K562 (cell line): Measurements from ENCODE around the gene RETREG1. TPM values are rescaled to one million over a fixed set of nuclear protein-coding genes. Genes with fewer than 3 reads are reported as not detected.

Experiments
- ATAC-seq: fragments of 200-7000 bp; cut with Tn5 transposase; 3 replicates; pipeline ENCODE4 v1.9.1; 2020; ENCODE audit warnings: moderate library complexity
- BruUV-seq: library from RNA; stranded (reverse); fragments of 400-500 nt; replicated peaks from 2 replicates; lab custom pipeline; 2021; lab: Mats Ljungman, UMichigan
- CTCF ChIA-PET: fragments of 300-600 bp; formaldehyde crosslinking; extraction: SDS; loops from one replicate; lab custom pipeline; 2021; ENCODE audit warnings: low intra/inter-chr PET ratio; lab: Yijun Ruan, JAX
- POLR2A ChIA-PET: fragments of 300-600, 350-650 bp; sonication (Branson Sonifier 250); formaldehyde crosslinking; extraction: SDS; loops from one replicate; lab custom pipeline; 2021; ENCODE audit warnings: antibody characterized with exemption, inconsistent platforms; lab: Yijun Ruan, JAX
- DNase-seq, 4 experiments: peaks; one replicate each; pipeline versions ENCODE4 v3.0.0 to v3.0.0-alpha.2; 2011 to 2018; ENCODE audit warnings: low spot score in 3 of 4, mixed read lengths in 3 of 4; ENCODE audit errors: extremely low read depth in 1 of 4
- FAIRE-seq: peaks from 2 replicates; lab custom pipeline; 2011; peaks lifted over from hg19 to GRCh38; lab: Jason Lieb, UNC
- H2AFZ ChIP-seq: 2 replicates; pipeline ENCODE4 v1.6.0; 2011; ENCODE audit warnings: low read depth, low read length, control low read depth, inconsistent platforms
- H3K27ac ChIP-seq: fragments of 200-600 bp; 3 replicates; pipeline ENCODE4 v1.8.0; 2011; ENCODE audit warnings: low read depth, mild to moderate bottlenecking, control low read depth, inconsistent platforms, low read length, moderate library complexity, mixed read lengths; ENCODE audit errors: extremely low read depth
- H3K27me3 ChIP-seq, 2 experiments: fragments of 300-600 bp in 1 of 2; 2 replicates in 1 of 2; 3 replicates in 1 of 2; pipeline versions ENCODE4 v1.6.0 to v1.8.0; 2011; ENCODE audit warnings: inconsistent platforms in 2 of 2, low read length in 2 of 2, mild to moderate bottlenecking in 1 of 2, mixed read lengths in 1 of 2, moderate library complexity in 1 of 2; ENCODE audit not compliant: control insufficient read depth in 2 of 2, insufficient read depth in 2 of 2
- H3K36me3 ChIP-seq: fragments of 300-600 bp; 3 replicates; pipeline ENCODE4 v1.8.0; 2011; ENCODE audit warnings: mild to moderate bottlenecking, low read length, inconsistent platforms; ENCODE audit not compliant: control insufficient read depth, insufficient read depth
- H3K4me1 ChIP-seq, 2 experiments: fragments of 200-600 bp in 1 of 2; replicated peaks in 1 of 2; 2 replicates in 1 of 2; 3 replicates in 1 of 2; pipeline versions ENCODE4 v1.5.1 to v1.8.0; 2011; ENCODE audit warnings: inconsistent platforms in 2 of 2, low read length in 2 of 2, mild to moderate bottlenecking in 1 of 2, mixed read lengths in 1 of 2, moderate library complexity in 1 of 2; ENCODE audit not compliant: control insufficient read depth in 2 of 2, insufficient read depth in 2 of 2
- H3K4me2 ChIP-seq: 2 replicates; pipeline ENCODE4 v1.6.1; 2011; ENCODE audit warnings: low read length, control low read depth, inconsistent platforms, mixed read lengths; ENCODE audit not compliant: insufficient read depth
- H3K4me3 ChIP-seq: fragments of 200-600 bp; sonication (generic), shearing (Covaris generic); 2 replicates; pipeline ENCODE4 v1.5.1; 2016; ENCODE audit warnings: control low read depth, inconsistent platforms
- H3K79me2 ChIP-seq: fragments of 200-600 bp; 3 replicates; pipeline ENCODE4 v1.8.0; 2011; ENCODE audit warnings: low read length, inconsistent platforms; ENCODE audit not compliant: control insufficient read depth, insufficient read depth
- H3K9ac ChIP-seq, 2 experiments: 2 replicates each; pipeline versions ENCODE4 v1.6.0 to v1.6.1; 2011; ENCODE audit warnings: low read depth in 2 of 2, low read length in 2 of 2, control low read depth in 1 of 2, inconsistent platforms in 1 of 2, mild to moderate bottlenecking in 1 of 2, mixed read lengths in 1 of 2; ENCODE audit not compliant: insufficient read depth in 1 of 2
- H3K9me1 ChIP-seq: one replicate; pipeline ENCODE4 v1.6.0; 2011; ENCODE audit warnings: inconsistent platforms, mild to moderate bottlenecking, low read length, moderate library complexity; ENCODE audit not compliant: control insufficient read depth, insufficient read depth
- H3K9me3 ChIP-seq: replicated peaks from 2 replicates; pipeline ENCODE4 v1.5.1; 2011; ENCODE audit warnings: low read depth, low read length, inconsistent platforms; ENCODE audit not compliant: control insufficient read depth, insufficient read depth
- H4K20me1 ChIP-seq: replicated peaks from 2 replicates; pipeline ENCODE4 v1.6.1; 2011; ENCODE audit warnings: low read length, inconsistent platforms, mixed read lengths; ENCODE audit not compliant: control insufficient read depth, insufficient read depth
- ASH1L ChIP-seq: fragments of 450-650 bp; IDR thresholded peaks from 2 replicates; pipeline ENCODE4 v1.6.1; 2018; ENCODE audit warnings: borderline replicate concordance, mild to moderate bottlenecking, low read depth; ENCODE audit not compliant: partially characterized antibody
- ATF4 ChIP-seq: fragments of 450-650 bp; formaldehyde crosslinking; IDR thresholded peaks from 2 replicates; pipeline ENCODE4 v1.4.0; 2022; ENCODE audit warnings: mild to moderate bottlenecking, moderate library complexity
- ELF2 ChIP-seq: fragments of 250-450 bp; sonication (Bioruptor Pico); IDR thresholded peaks from 2 replicates; pipeline ENCODE4 v1.5.0; 2021; ENCODE audit warnings: mild to moderate bottlenecking
- KAT2B ChIP-seq: IDR thresholded peaks from one replicate; pipeline ENCODE4 v1.6.1; 2012; ENCODE audit warnings: low read depth, mild to moderate bottlenecking, control low read depth, inconsistent platforms, low read length, moderate library complexity
- TAF15 ChIP-seq: fragments of 200-400 bp; formaldehyde crosslinking; IDR thresholded peaks from 2 replicates; pipeline ENCODE4 v1.6.1; 2017; ENCODE audit warnings: mild to moderate bottlenecking, low read depth, low read length, moderate library complexity
- TCF7 ChIP-seq: sonication (generic); IDR thresholded peaks from 2 replicates; pipeline ENCODE4 v1.6.1; 2016; ENCODE audit warnings: antibody characterized with exemption, borderline replicate concordance
- TRIM25 ChIP-seq: fragments of 450-650 bp; IDR thresholded peaks from 2 replicates; pipeline ENCODE4 v1.7.0; 2016; ENCODE audit warnings: borderline replicate concordance
- WGBS: fragments of 100-300 bp; shearing (Covaris generic); methylation state at CpG from one replicate; pipeline ENCODE4 v1.1.6; 2016; ENCODE audit warnings: low coverage, mixed read lengths; ENCODE audit not compliant: insufficient coverage; ENCODE audit errors: missing lambda C conversion rate; 5-methylcytosine and 5-hydroxymethylcytosine counted together
- in situ Hi-C: fragments of 300-500 bp; cut with MboI; formaldehyde crosslinking; loops from 4 replicates; pipeline ENCODE4 v1.15.0; 2018; ENCODE audit warnings: inconsistent platforms, mixed read lengths
- intact Hi-C: fragments of 100-400 bp; cut with micrococcal nuclease; formaldehyde crosslinking; loops from 2 replicates; pipeline ENCODE4 v1.14.2; 2022
- polyA plus RNA-seq, 8 experiments: library from polyadenylated mRNA; depleted of rRNA in 4 of 8; stranded (reverse) in 5 of 8; unstranded in 3 of 8; fragments of >200 nt; fragmentation: Nextera tagmentation in 2 of 8; fragmentation: Illumina TruSeq in 1 of 8; extraction: Ambion mirVana in 2 of 8; extraction: Trizol in 1 of 8; gene quantifications; 2 replicates each; pipeline versions ENCODE4 v1.2.1 to v1.2.3, GENCODE V29; 2011 to 2014; ENCODE audit warnings: inconsistent platforms in 1 of 8, missing spikeins in 1 of 8
- total RNA-seq, 7 experiments: library from RNA; depleted of rRNA in 6 of 7; stranded (reverse); fragments of >200 nt in 6 of 7; fragmentation: Illumina TruSeq in 2 of 7; extraction: Trizol in 2 of 7; gene quantifications; 2 replicates each; pipeline versions ENCODE4 v1.2.1 to v1.2.3, GENCODE V29; 2011 to 2021; ENCODE audit warnings: low replicate concordance in 1 of 7

RETREG1 gene
- total and polyA plus RNA-seq, 9 of the 15 experiments (the other 6 are each of a cell fraction or from before 2014, with no cell fraction given), result 0.01 to 0.20 (median 0.08) TPM; not detected in 5

GRCh38 chr5:16664368-16664767 lies 47.6 kb upstream of the RETREG1 start:
- no peak for DNase-seq
- no peak for FAIRE-seq
- no peaks in the 10 kb centered on the region for H4K20me1 ChIP-seq
- H3K27ac ChIP-seq, result no peak overlapping the region
- ChIA-PET CTCF (no interaction called here), POLR2A (interaction anchor here (0.6 kb wide), 1 partner anchor 56 kb away, joined by 3 read pairs; no protein-coding TSS in a partner anchor)
- H3K4me3 ChIP-seq, result no peak overlapping the region
- no peaks in the 10 kb centered on the region for H3K36me3 ChIP-seq
- TF ChIP-seq ELF2 (no peak), ASH1L (no peak), TRIM25 (no peak), ATF4 (no peak), KAT2B (no peak), TCF7 (no peak), TAF15 (no peak)
- 1% methylated on average over 5 of the region's 5 CpGs for WGBS
- BruUV-seq, result no TSS peak
- peaks cover 3 to 19% of the 10 kb centered on the region in 2 experiments; a peak in 4 of 5 replicates for H3K27me3 ChIP-seq
- H3K9ac ChIP-seq, result no peak overlapping the region
- no peaks in the 10 kb centered on the region for H3K4me1 ChIP-seq
- in situ Hi-C loops (no loop called here), intact Hi-C loops (loop anchor here (10.0 kb wide), 1 partner anchor 180 kb away; no protein-coding TSS in a partner anchor)
- H3K9me1 ChIP-seq, result no peaks in the 10 kb centered on the region
- ATAC-seq, result no peak
- H3K79me2 ChIP-seq, result no peaks in the 10 kb centered on the region
- no peaks in the 10 kb centered on the region for H3K9me3 ChIP-seq
- no peak overlapping the region for H2AFZ ChIP-seq
- H3K4me2 ChIP-seq, result no peak overlapping the region
